Lower leg skin (tissue), 3 donors: ENCODE results near the gene RIC8A.

Experiments used
- CTCF ChIP-seq, 3 donors: fragments of 450-650 bp; IDR thresholded peaks; one replicate each; pipeline ENCODE4 v1.5.1; 2016; ENCODE audit warnings: antibody characterized with exemption in 3 of 3, mild to moderate bottlenecking in 3 of 3, moderate library complexity in 2 of 3
- POLR2A ChIP-seq, 2 donors: fragments of 450-650 bp; IDR thresholded peaks; one replicate each; pipeline ENCODE4 v1.6.1; 2016 to 2017; ENCODE audit warnings: antibody characterized with exemption in 2 of 2, mild to moderate bottlenecking in 1 of 2, moderate library complexity in 1 of 2

- TF ChIP-seq POLR2A (IDR thresholded peaks at IDR 0.05): no peak
- TF ChIP-seq CTCF (IDR thresholded peaks at IDR 0.05): no peak
Measured at GRCh38 chr11:211295-211694, 3.8 kb downstream of the RIC8A start.
